ENCODE results near the gene OGDHL.
"Not testable (repeated sequence)": the region's sequence is repeated elsewhere in the genome, so short reads cannot be mapped to it uniquely, and the experiment has no call there.

OGDHL gene

GRCh38 chr10:49739426-49739825, 22.7 kb downstream of the OGDHL start:
- Histone ChIP-seq H3K36me3 (ENCODE audit: control insufficient read depth, insufficient read depth, low read length) (no peaks in the 10 kb centered on the region), H3K27ac (ENCODE audit: low read depth, low read length, severe bottlenecking) (no peak overlapping the region), H3K4me1 (ENCODE audit: control insufficient read depth, insufficient read depth, low read length, poor library complexity, severe bottlenecking) (no peaks in the 10 kb centered on the region), H3K9me3 (ENCODE audit: control insufficient read depth, low read length) (no peaks in the 10 kb centered on the region), H3K4me3 (ENCODE audit: extremely low read depth, insufficient read depth, low read length, poor library complexity, severe bottlenecking) (no peak overlapping the region)
- 82 to 85% methylated on average over 8 to 14 of the region's 14 CpGs for WGBS, 2 experiments (ENCODE audit: insufficient coverage in 2 of 2)

GRCh38 chr10:49738616-49739360, 23.3 kb downstream of the OGDHL start:
- Histone ChIP-seq H3K4me1 (ENCODE audit: control insufficient read depth, insufficient read depth, low read length, poor library complexity, severe bottlenecking) (no peaks in the 10 kb centered on the region), H3K36me3 (ENCODE audit: control insufficient read depth, insufficient read depth, low read length) (no peaks in the 10 kb centered on the region), H3K4me3 (ENCODE audit: extremely low read depth, insufficient read depth, low read length, poor library complexity, severe bottlenecking) (no peak overlapping the region), H3K9me3 (ENCODE audit: control insufficient read depth, low read length) (no peaks in the 10 kb centered on the region), H3K27ac (ENCODE audit: low read depth, low read length, severe bottlenecking) (no peak overlapping the region)
- 82 to 92% methylated on average over 5 to 9 of the region's 10 CpGs for WGBS, 2 experiments (ENCODE audit: insufficient coverage in 2 of 2)

GRCh38 chr10:49737474-49738201, 24.5 kb downstream of the OGDHL start:
- Histone ChIP-seq H3K9me3 (ENCODE audit: control insufficient read depth, low read length) (no peaks in the 10 kb centered on the region), H3K4me1 (ENCODE audit: control insufficient read depth, insufficient read depth, low read length, poor library complexity, severe bottlenecking) (no peaks in the 10 kb centered on the region), H3K27ac (ENCODE audit: low read depth, low read length, severe bottlenecking) (no peak overlapping the region), H3K36me3 (ENCODE audit: control insufficient read depth, insufficient read depth, low read length) (no peaks in the 10 kb centered on the region), H3K4me3 (ENCODE audit: extremely low read depth, insufficient read depth, low read length, poor library complexity, severe bottlenecking) (no peak overlapping the region)
- WGBS, 2 experiments (ENCODE audit: insufficient coverage in 2 of 2): 89 to 97% methylated on average over 16 to 18 of the region's 19 CpGs

- WGBS, 2 experiments (ENCODE audit: insufficient coverage in 2 of 2): 87 to 92% methylated on average over 4 to 5 of the region's 5 CpGs
- Histone ChIP-seq H3K36me3 (ENCODE audit: control insufficient read depth, insufficient read depth, low read length) (no peaks in the 10 kb centered on the region), H3K4me3 (ENCODE audit: extremely low read depth, insufficient read depth, low read length, poor library complexity, severe bottlenecking) (no peak overlapping the region), H3K27ac (ENCODE audit: low read depth, low read length, severe bottlenecking) (no peak overlapping the region), H3K4me1 (ENCODE audit: control insufficient read depth, insufficient read depth, low read length, poor library complexity, severe bottlenecking) (no peaks in the 10 kb centered on the region), H3K9me3 (ENCODE audit: control insufficient read depth, low read length) (no peaks in the 10 kb centered on the region)
Observed at GRCh38 chr10:49736564-49737113, 25.5 kb downstream of the OGDHL start.

- H3K36me3 ChIP-seq (ENCODE audit: control insufficient read depth, insufficient read depth, low read length): no peaks in the 10 kb centered on the region
- 90 to 92% methylated on average over 20 to 22 of the region's 23 CpGs for WGBS, 2 experiments (ENCODE audit: insufficient coverage in 2 of 2)
- H3K27ac ChIP-seq (ENCODE audit: low read depth, low read length, severe bottlenecking): no peak overlapping the region
- no peak overlapping the region for H3K4me3 ChIP-seq (ENCODE audit: extremely low read depth, insufficient read depth, low read length, poor library complexity, severe bottlenecking)
- H3K4me1 ChIP-seq (ENCODE audit: control insufficient read depth, insufficient read depth, low read length, poor library complexity, severe bottlenecking): no peaks in the 10 kb centered on the region
- no peaks in the 10 kb centered on the region for H3K9me3 ChIP-seq (ENCODE audit: control insufficient read depth, low read length)
Observed at GRCh38 chr10:49735848-49736563, 26.1 kb downstream of the OGDHL start.

GRCh38 chr10:49735161-49735560, 27.0 kb downstream of the OGDHL start:
- Histone ChIP-seq H3K27ac (ENCODE audit: low read depth, low read length, severe bottlenecking) (no peak overlapping the region), H3K36me3 (ENCODE audit: control insufficient read depth, insufficient read depth, low read length) (no peaks in the 10 kb centered on the region), H3K9me3 (ENCODE audit: control insufficient read depth, low read length) (no peaks in the 10 kb centered on the region), H3K4me3 (ENCODE audit: extremely low read depth, insufficient read depth, low read length, poor library complexity, severe bottlenecking) (no peak overlapping the region), H3K4me1 (ENCODE audit: control insufficient read depth, insufficient read depth, low read length, poor library complexity, severe bottlenecking) (no peaks in the 10 kb centered on the region)
- 84 to 87% methylated on average over 11 of the region's 11 CpGs for WGBS, 2 experiments (ENCODE audit: insufficient coverage in 2 of 2)

GRCh38 chr10:49734676-49735075, 27.4 kb downstream of the OGDHL start:
- H3K4me1 ChIP-seq (ENCODE audit: control insufficient read depth, insufficient read depth, low read length, poor library complexity, severe bottlenecking): no peaks in the 10 kb centered on the region
- WGBS, 2 experiments (ENCODE audit: insufficient coverage in 2 of 2): 86 to 92% methylated on average over 10 of the region's 10 CpGs
- no peaks in the 10 kb centered on the region for H3K9me3 ChIP-seq (ENCODE audit: control insufficient read depth, low read length)
- H3K4me3 ChIP-seq (ENCODE audit: extremely low read depth, insufficient read depth, low read length, poor library complexity, severe bottlenecking): no peak overlapping the region
- H3K27ac ChIP-seq (ENCODE audit: low read depth, low read length, severe bottlenecking): no peak overlapping the region
- H3K36me3 ChIP-seq (ENCODE audit: control insufficient read depth, insufficient read depth, low read length): no peaks in the 10 kb centered on the region

- H3K27ac ChIP-seq (ENCODE audit: low read depth, low read length, severe bottlenecking): no peak overlapping the region
- H3K4me1 ChIP-seq (ENCODE audit: control insufficient read depth, insufficient read depth, low read length, poor library complexity, severe bottlenecking): no peaks in the 10 kb centered on the region
- H3K4me3 ChIP-seq (ENCODE audit: extremely low read depth, insufficient read depth, low read length, poor library complexity, severe bottlenecking): no peak overlapping the region
- 88 to 94% methylated on average over 1 to 3 of the region's 7 CpGs for WGBS, 2 experiments (ENCODE audit: insufficient coverage in 2 of 2)
- no peaks in the 10 kb centered on the region for H3K36me3 ChIP-seq (ENCODE audit: control insufficient read depth, insufficient read depth, low read length)
- H3K9me3 ChIP-seq (ENCODE audit: control insufficient read depth, low read length): no peaks in the 10 kb centered on the region
Observed at GRCh38 chr10:49733866-49734265, 28.3 kb downstream of the OGDHL start.

- H3K4me3 ChIP-seq (ENCODE audit: extremely low read depth, insufficient read depth, low read length, poor library complexity, severe bottlenecking): no peak overlapping the region
- H3K27ac ChIP-seq (ENCODE audit: low read depth, low read length, severe bottlenecking): no peak overlapping the region
- H3K4me1 ChIP-seq (ENCODE audit: control insufficient read depth, insufficient read depth, low read length, poor library complexity, severe bottlenecking): no peaks in the 10 kb centered on the region
- 63 to 88% methylated on average over 1 of the region's 2 CpGs for WGBS, 2 experiments (ENCODE audit: insufficient coverage in 2 of 2)
- peaks cover 13% of the 10 kb centered on the region for H3K9me3 ChIP-seq (ENCODE audit: control insufficient read depth, low read length)
- H3K36me3 ChIP-seq (ENCODE audit: control insufficient read depth, insufficient read depth, low read length): no peaks in the 10 kb centered on the region
Observed at GRCh38 chr10:49726593-49726992, 35.5 kb downstream of the OGDHL start.

- not testable (repeated sequence) for H3K4me1 ChIP-seq (ENCODE audit: control insufficient read depth, insufficient read depth, low read length, poor library complexity, severe bottlenecking); H3K4me3 ChIP-seq (ENCODE audit: extremely low read depth, insufficient read depth, low read length, poor library complexity, severe bottlenecking); H3K36me3 ChIP-seq (ENCODE audit: control insufficient read depth, insufficient read depth, low read length); H3K9me3 ChIP-seq (ENCODE audit: control insufficient read depth, low read length); H3K27ac ChIP-seq (ENCODE audit: low read depth, low read length, severe bottlenecking)
- 88 to 90% methylated on average over 5 to 7 of the region's 7 CpGs for WGBS, 2 experiments (ENCODE audit: insufficient coverage in 2 of 2)
Observed at GRCh38 chr10:49715157-49715556, 47.0 kb downstream of the OGDHL start.

Measured in mesodermal cell (in vitro differentiated cells).